HFF-Myc (cell line): Measurements from ENCODE around the gene HOXA3.

Source experiments
- DNase-seq: peaks from one replicate; pipeline ENCODE4 v3.0.0-alpha.2; 2011; ENCODE audit warnings: low read depth; ENCODE audit errors: extremely low read depth
- H3K4me3 ChIP-seq: replicated peaks from 2 replicates; pipeline ENCODE4 v1.5.1; 2011; ENCODE audit warnings: low read depth, mild to moderate bottlenecking, control low read depth, low read length
- TF ChIP-seq, protein P1 (sequence below): IDR thresholded peaks from 2 replicates; pipeline ENCODE4 v1.5.1; 2012; ENCODE audit warnings: mild to moderate bottlenecking, low read depth, low read length, control low read depth; ENCODE audit errors: missing control alignments

The HOXA3 gene

DNA sequence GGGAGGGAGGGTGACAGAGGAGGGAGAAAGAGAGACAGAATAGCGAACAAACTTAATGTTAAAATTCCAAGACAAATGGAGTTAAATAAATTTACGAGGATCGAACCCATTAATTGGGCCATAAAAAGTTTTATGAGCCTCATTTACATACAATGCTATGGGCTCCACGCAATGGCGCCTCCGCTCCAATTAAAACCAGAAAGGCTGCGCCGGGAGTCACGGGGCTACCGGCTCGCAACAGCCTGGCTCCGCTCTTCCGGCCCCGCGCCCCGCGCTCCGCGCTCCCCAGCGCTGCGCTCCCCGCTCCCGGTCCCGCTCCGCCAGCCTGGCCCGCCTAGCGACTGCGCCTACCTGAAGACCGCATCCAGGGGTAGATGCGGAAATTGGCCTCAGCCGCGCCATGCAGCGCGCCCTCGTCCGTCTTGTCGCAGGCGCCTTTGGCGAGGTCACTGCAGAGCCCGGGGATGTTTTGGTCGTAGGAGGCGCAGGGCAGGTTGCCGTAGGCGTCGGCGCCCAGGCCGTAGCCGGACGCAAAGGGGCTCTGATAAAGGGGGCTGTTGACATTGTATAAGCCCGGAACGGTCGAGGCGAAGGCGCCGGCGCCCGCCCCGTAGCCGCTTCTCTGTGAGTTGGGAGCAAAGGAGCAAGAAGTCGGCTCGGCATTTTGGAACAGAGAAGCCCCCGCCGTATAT lies 3.6 kb upstream of the HOXA3 start:
- TF ChIP-seq, protein P1, sequence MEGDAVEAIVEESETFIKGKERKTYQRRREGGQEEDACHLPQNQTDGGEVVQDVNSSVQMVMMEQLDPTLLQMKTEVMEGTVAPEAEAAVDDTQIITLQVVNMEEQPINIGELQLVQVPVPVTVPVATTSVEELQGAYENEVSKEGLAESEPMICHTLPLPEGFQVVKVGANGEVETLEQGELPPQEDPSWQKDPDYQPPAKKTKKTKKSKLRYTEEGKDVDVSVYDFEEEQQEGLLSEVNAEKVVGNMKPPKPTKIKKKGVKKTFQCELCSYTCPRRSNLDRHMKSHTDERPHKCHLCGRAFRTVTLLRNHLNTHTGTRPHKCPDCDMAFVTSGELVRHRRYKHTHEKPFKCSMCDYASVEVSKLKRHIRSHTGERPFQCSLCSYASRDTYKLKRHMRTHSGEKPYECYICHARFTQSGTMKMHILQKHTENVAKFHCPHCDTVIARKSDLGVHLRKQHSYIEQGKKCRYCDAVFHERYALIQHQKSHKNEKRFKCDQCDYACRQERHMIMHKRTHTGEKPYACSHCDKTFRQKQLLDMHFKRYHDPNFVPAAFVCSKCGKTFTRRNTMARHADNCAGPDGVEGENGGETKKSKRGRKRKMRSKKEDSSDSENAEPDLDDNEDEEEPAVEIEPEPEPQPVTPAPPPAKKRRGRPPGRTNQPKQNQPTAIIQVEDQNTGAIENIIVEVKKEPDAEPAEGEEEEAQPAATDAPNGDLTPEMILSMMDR: no peak
- DNase-seq: no peak
- H3K4me3 ChIP-seq: peak overlapping the region; percentile 60

DNA sequence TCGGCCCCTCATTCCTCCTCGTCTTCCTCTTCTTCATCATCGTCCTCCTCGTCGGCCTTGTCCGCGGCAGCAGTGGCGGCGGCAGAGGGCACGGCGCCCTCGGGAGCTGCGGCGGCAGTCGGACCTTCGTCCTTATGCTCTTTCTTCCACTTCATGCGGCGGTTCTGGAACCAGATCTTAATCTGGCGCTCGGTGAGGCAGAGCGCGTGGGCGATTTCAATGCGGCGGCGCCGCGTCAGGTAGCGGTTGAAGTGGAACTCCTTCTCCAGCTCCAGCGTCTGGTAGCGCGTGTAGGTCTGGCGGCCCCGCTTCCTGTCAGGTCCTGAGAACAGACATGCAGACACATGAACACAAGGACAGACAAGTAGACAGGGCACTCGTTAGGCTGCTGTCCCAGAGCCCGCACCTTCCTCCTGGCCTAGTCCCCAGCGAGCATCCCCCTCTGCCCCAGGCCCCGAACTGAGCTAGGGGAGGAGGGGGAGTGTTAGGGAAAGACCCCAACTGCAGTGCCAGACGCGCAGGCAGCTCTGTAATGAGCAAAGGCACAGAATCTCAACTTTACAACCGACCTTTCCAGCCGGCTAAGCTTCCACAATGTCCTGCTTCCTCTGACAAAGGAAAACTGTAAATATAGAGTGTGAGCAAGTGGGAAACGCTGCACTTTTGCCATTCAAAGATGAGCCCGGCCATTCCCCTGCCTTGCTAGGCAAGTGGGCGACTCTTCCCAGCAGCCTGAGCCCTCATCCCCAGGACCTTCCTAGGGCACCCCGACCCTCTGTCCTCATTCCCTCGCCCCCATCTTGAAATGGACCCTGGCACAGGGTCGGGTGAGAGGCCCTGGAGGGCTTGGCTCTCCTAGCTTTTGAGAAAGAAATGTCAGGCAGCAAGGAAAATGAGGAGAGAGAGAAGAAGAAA lies 2.8 kb upstream of the HOXA3 start:
- DNase-seq: no peak
- TF ChIP-seq, protein P1: no peak
- peak overlapping the region; percentile 60 for H3K4me3 ChIP-seq

DNA sequence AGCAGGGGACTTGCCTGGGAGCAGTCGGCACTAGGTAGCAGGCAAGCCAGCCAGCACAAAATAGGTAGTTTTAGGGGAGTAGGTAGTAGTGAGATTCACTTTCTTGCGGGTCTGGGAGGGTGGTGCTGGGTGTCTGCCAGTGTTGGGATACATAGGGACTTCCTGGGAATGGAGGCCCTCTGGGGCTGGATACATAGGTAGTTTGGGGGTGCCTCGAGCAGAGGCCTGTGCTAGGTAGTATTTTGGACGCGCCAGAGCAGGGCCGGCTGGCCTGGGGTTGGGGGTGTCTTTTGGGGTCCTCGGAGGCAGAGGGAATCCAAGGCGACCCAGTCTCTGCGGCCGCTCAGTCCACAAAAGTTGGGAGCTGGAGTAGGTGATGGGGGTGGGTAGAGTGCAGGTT lies 2.0 kb upstream of the HOXA3 start:
- TF ChIP-seq, protein P1: no peak
- no peak for DNase-seq
- H3K4me3 ChIP-seq: no peak overlapping the region

DNA sequence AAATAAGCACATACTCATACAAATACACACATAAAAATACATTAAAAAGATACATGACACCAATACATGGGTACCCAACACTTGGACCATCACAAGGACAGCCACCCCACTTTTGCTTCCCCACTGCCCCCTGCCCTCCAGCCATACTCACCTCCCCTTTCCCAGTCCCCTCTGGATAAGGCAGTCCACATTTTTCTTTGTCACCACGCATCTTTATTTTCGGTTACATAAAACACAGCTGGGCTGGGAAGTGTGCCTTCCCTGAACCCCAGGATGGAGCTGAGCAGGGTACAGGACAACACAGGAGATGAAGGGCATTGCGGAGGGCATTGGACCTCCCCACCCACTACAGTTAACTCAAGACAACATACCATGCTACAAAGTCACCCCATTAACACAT lies 1.1 kb upstream of the HOXA3 start:
- no peak for DNase-seq
- TF ChIP-seq, protein P1: no peak
- H3K4me3 ChIP-seq: no peak overlapping the region

DNA sequence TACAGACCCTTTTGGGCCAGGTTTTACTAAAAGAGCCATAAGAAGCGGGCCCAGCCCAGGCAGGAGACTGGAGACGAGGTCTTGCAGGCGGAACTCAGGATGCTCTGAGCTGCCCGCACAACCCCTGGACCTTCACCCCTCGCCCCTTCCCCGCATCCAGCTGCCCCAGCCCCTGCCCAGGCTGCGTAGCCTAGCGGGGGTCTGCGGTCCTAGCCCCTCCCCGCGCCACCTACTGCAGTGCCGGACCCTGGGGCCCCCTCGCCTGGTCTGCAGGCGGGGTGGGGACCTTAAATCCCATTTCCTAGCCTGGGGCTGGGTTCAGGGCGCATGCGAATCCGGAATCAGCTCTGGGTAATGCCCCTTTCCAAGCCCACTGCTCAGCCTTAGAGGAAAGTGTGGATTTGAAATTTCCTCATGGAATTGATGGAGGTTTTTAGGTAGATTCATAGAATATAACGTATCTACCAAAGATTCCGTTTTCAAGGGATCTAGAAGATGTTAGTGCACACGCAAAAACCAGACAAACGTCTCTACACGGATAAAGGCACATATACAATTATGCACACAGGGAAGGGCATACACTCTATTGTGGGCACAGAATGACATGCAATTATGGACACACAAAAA lies 546 bp upstream of the HOXA3 start:
- DNase-seq: no peak
- H3K4me3 ChIP-seq: peak overlapping the region; percentile 50
- TF ChIP-seq, protein P1: no peak

DNA sequence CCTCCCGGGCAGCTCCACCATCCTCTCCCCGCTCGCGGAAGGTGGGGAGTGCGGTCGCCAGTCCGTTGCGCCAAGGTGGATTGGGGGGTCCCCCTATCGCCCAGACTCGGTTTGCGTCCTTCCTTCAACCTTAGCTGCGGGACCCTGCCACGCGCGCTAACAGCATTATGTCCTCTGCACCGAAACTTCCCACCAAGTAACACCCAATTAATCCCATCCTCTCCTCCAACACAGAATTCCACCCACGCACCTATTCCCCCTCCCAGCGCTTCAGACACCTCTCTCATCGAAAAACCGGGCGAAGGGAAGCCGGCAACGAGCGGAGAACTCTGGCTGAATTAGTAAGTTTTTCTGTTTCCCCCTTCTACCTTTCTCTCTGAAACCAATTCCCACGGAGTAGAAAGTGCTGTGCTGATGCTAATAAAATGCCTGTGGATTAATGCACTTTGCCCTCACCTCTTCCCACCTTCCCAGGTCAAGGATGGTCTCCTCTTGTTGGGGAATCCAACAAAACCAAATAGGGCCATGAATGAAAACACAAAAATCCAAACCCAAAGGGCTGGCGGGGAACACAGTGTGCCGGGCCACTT lies 947 bp downstream of the HOXA3 start:
- DNase-seq: no peak
- TF ChIP-seq, protein P1: no peak
- peak overlapping the region; percentile 50 for H3K4me3 ChIP-seq
